DND-41 (cell line): Measurements from ENCODE around the gene PPID.

Source experiments
- ATAC-seq: fragments of 200-7000 bp; cut with Tn5 transposase; 3 replicates; pipeline ENCODE4 v1.9.1; 2021; ENCODE audit warnings: low read depth; ENCODE audit not compliant: insufficient read depth
- DNase-seq: peaks from one replicate; pipeline ENCODE4 v3.0.0-alpha.2; 2020
- H2AFZ ChIP-seq: 2 replicates; pipeline ENCODE4 v1.6.0; 2012; ENCODE audit warnings: low read depth, low read length
- H3K27ac ChIP-seq: 2 replicates; pipeline ENCODE4 v1.5.1; 2012; ENCODE audit warnings: low read length, inconsistent platforms
- H3K27me3 ChIP-seq: fragments of 200-600 bp; sonication (generic); 2 replicates; pipeline ENCODE4 v1.6.0; 2012; ENCODE audit warnings: low read length, mild to moderate bottlenecking, inconsistent platforms; ENCODE audit not compliant: insufficient read depth, poor library complexity
- H3K36me3 ChIP-seq: 2 replicates; pipeline ENCODE4 v1.5.1; 2012; ENCODE audit warnings: low read length, inconsistent platforms; ENCODE audit not compliant: insufficient read depth
- H3K4me1 ChIP-seq: 2 replicates; pipeline ENCODE4 v1.5.1; 2012; ENCODE audit warnings: mild to moderate bottlenecking, low read length; ENCODE audit not compliant: insufficient read depth
- H3K4me2 ChIP-seq: 2 replicates; pipeline ENCODE4 v1.6.0; 2012; ENCODE audit warnings: mild to moderate bottlenecking, moderate library complexity, low read length, inconsistent platforms; ENCODE audit not compliant: insufficient read depth
- H3K4me3 ChIP-seq, 2 experiments: fragments of 200-600 bp in 1 of 2; shearing (Covaris generic) in 1 of 2; 2 replicates each; pipeline ENCODE4 v1.5.1; 2012 to 2016; ENCODE audit warnings: inconsistent platforms in 2 of 2, low read length in 2 of 2, mild to moderate bottlenecking in 2 of 2, low read depth in 1 of 2, moderate library complexity in 1 of 2
- H3K79me2 ChIP-seq: 2 replicates; pipeline ENCODE4 v1.6.0; 2012; ENCODE audit warnings: low read length, inconsistent platforms; ENCODE audit not compliant: insufficient read depth
- H3K9ac ChIP-seq: 2 replicates; pipeline ENCODE4 v1.6.0; 2012; ENCODE audit warnings: low read depth, mild to moderate bottlenecking, inconsistent platforms, low read length, moderate library complexity
- H3K9me3 ChIP-seq: 2 replicates; pipeline ENCODE4 v1.5.1; 2012; ENCODE audit warnings: low read length, moderate library complexity, mild to moderate bottlenecking, inconsistent platforms; ENCODE audit not compliant: insufficient read depth, severe bottlenecking
- H4K20me1 ChIP-seq: 2 replicates; pipeline ENCODE4 v1.6.0; 2012; ENCODE audit warnings: low read length; ENCODE audit not compliant: insufficient read depth
- CTCF ChIP-seq: IDR thresholded peaks from 2 replicates; pipeline ENCODE4 v1.5.1; 2012; ENCODE audit warnings: borderline replicate concordance, low read length, moderate library complexity, mild to moderate bottlenecking; ENCODE audit not compliant: poor library complexity, severe bottlenecking; ENCODE audit errors: extremely low read depth
- EZH2 ChIP-seq: IDR thresholded peaks from 3 replicates; pipeline ENCODE4 v1.6.1; 2012; ENCODE audit warnings: borderline replicate concordance, low read depth, mild to moderate bottlenecking, moderate library complexity, low read length, inconsistent platforms; ENCODE audit not compliant: severe bottlenecking

The PPID gene

GRCh38 chr4:158670975-158671664 lies 52.1 kb downstream of the PPID start:
- H3K36me3 ChIP-seq = peaks cover 16% of the 10 kb centered on the region
- H3K27me3 ChIP-seq = no peaks in the 10 kb centered on the region
- TF ChIP-seq CTCF (no peak), EZH2 (no peak)
- H3K27ac ChIP-seq = peak overlapping the region; percentile 90
- no peaks in the 10 kb centered on the region for H3K9me3 ChIP-seq
- ATAC-seq = peak; percentile 20
- peaks cover 22% of the 10 kb centered on the region; the same call in 1 of the 2 replicates for H4K20me1 ChIP-seq
- peak; percentile 62 for DNase-seq
- H3K4me2 ChIP-seq = peak overlapping the region; percentile 78
- peaks cover 66% of the 10 kb centered on the region for H3K79me2 ChIP-seq
- peak overlapping the region; percentile 72 for H2AFZ ChIP-seq
- H3K4me3 ChIP-seq = peak overlapping the region; percentile 60 to 86
- H3K9ac ChIP-seq = peak overlapping the region; percentile 82
- H3K4me1 ChIP-seq = peaks cover 39% of the 10 kb centered on the region

GRCh38 chr4:158669310-158669709 lies 53.9 kb downstream of the PPID start:
- Histone ChIP-seq H2AFZ (no peak overlapping the region), H3K27ac (no peak overlapping the region), H3K9ac (no peak overlapping the region), H4K20me1 (peaks cover 22% of the 10 kb centered on the region; the same call in 1 of the 2 replicates), H3K27me3 (no peaks in the 10 kb centered on the region), H3K4me1 (peaks cover 36% of the 10 kb centered on the region), H3K4me2 (peak overlapping the region; percentile 78; the same call in 1 of the 2 replicates), H3K4me3 (no peak overlapping the region), H3K9me3 (no peaks in the 10 kb centered on the region), H3K36me3 (peaks cover 28% of the 10 kb centered on the region), H3K79me2 (peaks cover 66% of the 10 kb centered on the region)
- ATAC-seq (no peak), DNase-seq (no peak)
- TF ChIP-seq CTCF = no peak
- TF ChIP-seq EZH2 = no peak

- no peak for ATAC-seq
- DNase-seq = peak; percentile 29
- H3K79me2 ChIP-seq = peaks cover 54% of the 10 kb centered on the region
These were observed 55.5 kb downstream of the PPID start for GRCh38 chr4:158667651-158668198.

More at GRCh38 chr4:158667651-158668198, 55.5 kb downstream of the PPID start:
- no peak overlapping the region for H3K4me3 ChIP-seq
- no peak overlapping the region for H3K9ac ChIP-seq
- no peaks in the 10 kb centered on the region for H3K9me3 ChIP-seq
- no peak for TF ChIP-seq EZH2
- peak; percentile 63 for TF ChIP-seq CTCF
- H3K27ac ChIP-seq = no peak overlapping the region
- peaks cover 24% of the 10 kb centered on the region for H3K4me1 ChIP-seq
- H2AFZ ChIP-seq = no peak overlapping the region
- peaks cover 28% of the 10 kb centered on the region for H3K36me3 ChIP-seq
- H3K4me2 ChIP-seq = peak overlapping the region; percentile 12; the same call in 1 of the 2 replicates
- no peaks in the 10 kb centered on the region for H3K27me3 ChIP-seq
- peaks cover 22% of the 10 kb centered on the region; the same call in 1 of the 2 replicates for H4K20me1 ChIP-seq
